Kidney (tissue), 14 donors: ENCODE measurements around the gene TADA2A. TPM values are rescaled to one million over a fixed set of nuclear protein-coding genes. Genes with fewer than 3 reads are reported as not detected.

Experiments used
- DNase-seq, 5 donors: peaks; one replicate each; pipeline ENCODE4 v3.0.0-alpha.2; 2013 to 2020
- FAIRE-seq: peaks from 2 replicates; lab custom pipeline; 2012; peaks lifted over from hg19 to GRCh38; lab: Jason Lieb, UNC
- H3K27ac ChIP-seq, 2 donors: one replicate each; pipeline ENCODE4 v1.7.0; 2013; ENCODE audit warnings: low read depth in 2 of 2, low read length in 2 of 2, inconsistent platforms in 1 of 2
- H3K27me3 ChIP-seq: one replicate; pipeline ENCODE4 v1.7.1; 2013; ENCODE audit warnings: low read length, inconsistent platforms; ENCODE audit not compliant: control insufficient read depth, insufficient read depth
- H3K36me3 ChIP-seq, 3 donors: one replicate each; pipeline versions ENCODE4 v1.7.0 to v1.7.1; 2013; ENCODE audit warnings: low read length in 3 of 3, control low read depth in 1 of 3, inconsistent platforms in 1 of 3; ENCODE audit not compliant: insufficient read depth in 3 of 3, control insufficient read depth in 2 of 3
- H3K4me1 ChIP-seq, 3 donors: one replicate each; pipeline versions ENCODE4 v1.7.0 to v1.7.1; 2013; ENCODE audit warnings: low read length in 3 of 3, inconsistent platforms in 1 of 3, low read depth in 1 of 3; ENCODE audit not compliant: control insufficient read depth in 2 of 3, insufficient read depth in 2 of 3
- H3K4me3 ChIP-seq, 3 donors: one replicate each; pipeline versions ENCODE4 v1.7.0 to v1.8.1; 2013; ENCODE audit warnings: low read length in 3 of 3, control low read depth in 1 of 3, inconsistent platforms in 1 of 3
- H3K9ac ChIP-seq, 3 donors: one replicate each; pipeline versions ENCODE4 v1.7.0 to v1.7.1; 2013; ENCODE audit warnings: low read length in 3 of 3, control low read depth in 1 of 3, inconsistent platforms in 1 of 3
- H3K9me3 ChIP-seq, 3 donors: one replicate each; pipeline versions ENCODE4 v1.7.0 to v1.7.1; 2013; ENCODE audit warnings: low read length in 3 of 3, control low read depth in 1 of 3, inconsistent platforms in 1 of 3; ENCODE audit not compliant: control insufficient read depth in 2 of 3, insufficient read depth in 1 of 3
- CTCF ChIP-seq: IDR thresholded peaks from 3 replicates; pipeline ENCODE4 v1.5.1; 2012; ENCODE audit warnings: mild to moderate bottlenecking, moderate library complexity, borderline replicate concordance; ENCODE audit not compliant: insufficient read depth; ENCODE audit errors: extremely low read depth
- intact Hi-C: fragments of 100-400 bp; cut with DNase I; formaldehyde crosslinking; loops from one replicate; pipeline ENCODE4 v1.11.1; 2022
- polyA plus RNA-seq: library from polyadenylated mRNA; stranded (reverse); fragments of 350-450 nt; fragmentation: Illumina TruSeq; extraction: RNeasy Lipid Tissue Mini Kit (QIAGEN cat#74804); gene quantifications from one replicate; pipeline ENCODE4 v1.2.3, GENCODE V29; 2014; ENCODE audit warnings: low read depth, low replicate concordance; ENCODE audit not compliant: insufficient read depth
- total RNA-seq: library from RNA; stranded (reverse); fragmentation: NEBNext Ultra II Directional; extraction: Animal tissue kit (Norgen Biotek cat#: 25700); gene quantifications from one replicate; pipeline ENCODE4 v1.2.1, GENCODE V29; 2021
- donor health status: control.
- donor health status: control.
- donor health status: control.
- donor health status: control.
- donor health status: control.
- donor health status: DM: yes; HTN: yes; CAD: no.
- donor health status: Normal renal cell carcinoma (clear cell type).

Gene TADA2A
- total and polyA plus RNA-seq, 2 donors from 2014 or later = 6.6 to 26.0 TPM

GRCh38 chr17:37502009-37502936 lies 95.6 kb downstream of the TADA2A start:
- intact Hi-C loops = no loop called here

GRCh38 chr17:37503148-37503547 lies 96.5 kb downstream of the TADA2A start:
- Histone ChIP-seq H3K27me3 (no peaks in the 10 kb centered on the region), H3K27ac (no peak overlapping the region), H3K4me1 (peaks cover 0 to 4% (median 0%) of the 10 kb centered on the region in 3 donors), H3K9ac (no peak overlapping the region), H3K4me3 (no peak overlapping the region), H3K36me3 (no peaks in the 10 kb centered on the region), H3K9me3 (no peaks in the 10 kb centered on the region)
- DNase-seq (no peak), FAIRE-seq (no peak)
- no peak for TF ChIP-seq CTCF
- intact Hi-C loops = no loop called here

More at GRCh38 chr17:37502009-37502936, 95.6 kb downstream of the TADA2A start:
- DNase-seq (no peak), FAIRE-seq (no peak)
- H3K27ac ChIP-seq = no peak overlapping the region
- H3K9me3 ChIP-seq = no peaks in the 10 kb centered on the region
- no peak for TF ChIP-seq CTCF
- peaks cover 0 to 4% (median 0%) of the 10 kb centered on the region in 3 donors for H3K4me1 ChIP-seq
- no peaks in the 10 kb centered on the region for H3K27me3 ChIP-seq
- no peak overlapping the region for H3K4me3 ChIP-seq
- H3K36me3 ChIP-seq = no peaks in the 10 kb centered on the region
- no peak overlapping the region for H3K9ac ChIP-seq

- Histone ChIP-seq H3K4me1 (peaks cover 0 to 4% (median 0%) of the 10 kb centered on the region in 3 donors), H3K4me3 (no peak overlapping the region), H3K9ac (no peak overlapping the region), H3K36me3 (peaks cover 0 to under 1% (median 0%) of the 10 kb centered on the region in 3 donors), H3K27me3 (no peaks in the 10 kb centered on the region), H3K27ac (no peak overlapping the region), H3K9me3 (no peaks in the 10 kb centered on the region)
- TF ChIP-seq CTCF = no peak
- intact Hi-C loops = no loop called here
- DNase-seq (no peak), FAIRE-seq (no peak)
Observed at GRCh38 chr17:37505333-37505732, 98.6 kb downstream of the TADA2A start.
